SH-SY5Y (cell line): ENCODE measurements around the gene PCED1A.

ENCODE experiments used
- GATA2 ChIP-seq: IDR thresholded peaks from 2 replicates; pipeline ENCODE4 v1.6.1; 2011; ENCODE audit warnings: mild to moderate bottlenecking, low read depth, low read length
- GATA3 ChIP-seq: IDR thresholded peaks from 2 replicates; pipeline ENCODE4 v1.6.1; 2011; ENCODE audit warnings: low read depth, mild to moderate bottlenecking, low read length, moderate library complexity

The PCED1A gene

GRCh38 chr20:2840138-2840966 lies at the start of gene PCED1A, which contains the start of gene VPS16:
Gene PCED1A (minus strand): TSS chr20:2840655. CDS start chr20:2839912, 743 bp downstream.
Gene VPS16 (plus strand): TSS chr20:2840745. CDS start chr20:2840775, 30 bp downstream.
- no peak for TF ChIP-seq GATA2
- no peak for TF ChIP-seq GATA3

GRCh38 chr20:2889797-2890196 lies 49.3 kb upstream of the PCED1A start:
- TF ChIP-seq GATA3: no peak
- no peak for TF ChIP-seq GATA2

GRCh38 chr20:2889209-2889608 lies 48.8 kb upstream of the PCED1A start:
- TF ChIP-seq GATA3: no peak
- no peak for TF ChIP-seq GATA2

- TF ChIP-seq GATA2 (no peak), GATA3 (no peak)
These were observed 47.9 kb upstream of the PCED1A start for GRCh38 chr20:2888224-2888955.

GRCh38 chr20:2887715-2888114 lies 47.3 kb upstream of the PCED1A start:
- TF ChIP-seq GATA2: no peak
- TF ChIP-seq GATA3: no peak

- TF ChIP-seq GATA3 (no peak), GATA2 (no peak)
These were observed 43.5 kb upstream of the PCED1A start for GRCh38 chr20:2883726-2884637.

- TF ChIP-seq GATA3 (no peak), GATA2 (no peak)
These were observed 40.2 kb upstream of the PCED1A start for GRCh38 chr20:2880650-2881049.

GRCh38 chr20:2879146-2879545 lies 38.7 kb upstream of the PCED1A start:
- TF ChIP-seq GATA2 (no peak), GATA3 (no peak)

GRCh38 chr20:2878515-2878914 lies 38.1 kb upstream of the PCED1A start:
- TF ChIP-seq GATA2: no peak
- TF ChIP-seq GATA3: no peak

- TF ChIP-seq GATA2: no peak
- TF ChIP-seq GATA3: no peak
These were observed 35.3 kb upstream of the PCED1A start for GRCh38 chr20:2875690-2876203.

- TF ChIP-seq GATA2 (no peak), GATA3 (no peak)
These were observed 34.0 kb upstream of the PCED1A start for GRCh38 chr20:2874456-2874855.

- TF ChIP-seq GATA3 (no peak), GATA2 (no peak)
These were observed 33.2 kb upstream of the PCED1A start for GRCh38 chr20:2873747-2874041.

- TF ChIP-seq GATA2: no peak
- TF ChIP-seq GATA3: no peak
These were observed 32.7 kb upstream of the PCED1A start, which contains the start of gene PTPRA for GRCh38 chr20:2873010-2873746. Gene PTPRA (plus strand): TSS chr20:2873481. CDS start chr20:2964278, 90,797 bp downstream.
